PC-9 (cell line): Measurements from ENCODE around the gene BEX3.

ENCODE experiments used
- EZH2 ChIP-seq: fragments of 200-600 bp; sonication (generic); IDR thresholded peaks from 2 replicates; pipeline ENCODE4 v1.8.0; 2017; ENCODE audit warnings: antibody characterized with exemption, low read depth
- TF ChIP-seq, protein P1 (sequence below): fragments of 200-600 bp; sonication (generic); conservative IDR thresholded peaks from 2 replicates; pipeline ENCODE4 v1.6.1; 2017; ENCODE audit warnings: mixed run types, antibody characterized with exemption, mild to moderate bottlenecking, moderate library complexity

- no peak for TF ChIP-seq EZH2
- TF ChIP-seq, protein P1, sequence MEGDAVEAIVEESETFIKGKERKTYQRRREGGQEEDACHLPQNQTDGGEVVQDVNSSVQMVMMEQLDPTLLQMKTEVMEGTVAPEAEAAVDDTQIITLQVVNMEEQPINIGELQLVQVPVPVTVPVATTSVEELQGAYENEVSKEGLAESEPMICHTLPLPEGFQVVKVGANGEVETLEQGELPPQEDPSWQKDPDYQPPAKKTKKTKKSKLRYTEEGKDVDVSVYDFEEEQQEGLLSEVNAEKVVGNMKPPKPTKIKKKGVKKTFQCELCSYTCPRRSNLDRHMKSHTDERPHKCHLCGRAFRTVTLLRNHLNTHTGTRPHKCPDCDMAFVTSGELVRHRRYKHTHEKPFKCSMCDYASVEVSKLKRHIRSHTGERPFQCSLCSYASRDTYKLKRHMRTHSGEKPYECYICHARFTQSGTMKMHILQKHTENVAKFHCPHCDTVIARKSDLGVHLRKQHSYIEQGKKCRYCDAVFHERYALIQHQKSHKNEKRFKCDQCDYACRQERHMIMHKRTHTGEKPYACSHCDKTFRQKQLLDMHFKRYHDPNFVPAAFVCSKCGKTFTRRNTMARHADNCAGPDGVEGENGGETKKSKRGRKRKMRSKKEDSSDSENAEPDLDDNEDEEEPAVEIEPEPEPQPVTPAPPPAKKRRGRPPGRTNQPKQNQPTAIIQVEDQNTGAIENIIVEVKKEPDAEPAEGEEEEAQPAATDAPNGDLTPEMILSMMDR: no peak
These were observed 16.2 kb upstream of the BEX3 start for GRCh38 chrX:103360092-103360491.
